ENCODE measurements around the gene ZNF2. TPM values are rescaled to one million over a fixed set of nuclear protein-coding genes. Genes with fewer than 3 reads are reported as not detected.

Gene ZNF2
- total RNA-seq, 1 donor from 2014 or later = 4.4 TPM

DNA sequence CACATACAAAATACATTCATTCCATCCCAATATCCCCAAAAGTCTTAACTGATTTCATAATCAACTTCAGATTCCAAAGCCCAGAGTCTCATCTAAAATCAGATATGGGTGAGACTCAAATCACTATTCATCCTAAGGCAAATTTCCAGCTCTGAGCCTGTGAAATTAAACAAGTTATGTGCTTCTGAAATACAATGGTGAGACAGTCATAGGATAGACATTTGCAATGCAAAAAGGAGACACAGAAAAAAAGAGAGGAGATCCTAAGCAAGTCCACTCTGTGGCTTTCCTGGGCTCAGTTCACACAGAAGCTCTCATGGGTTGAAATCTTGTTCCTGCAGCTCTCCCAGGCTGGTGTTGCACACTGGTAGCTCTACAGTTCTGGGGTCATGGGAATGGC is 60.0 kb downstream of the ZNF2 start:
- Mint-ChIP-seq H3K4me3 (no peak overlapping the region), H3K36me3 (ENCODE audit: low read depth) (peaks cover 6% of the 10 kb centered on the region), H3K9me3 (peaks cover 29% of the 10 kb centered on the region), H3K27me3 (no peaks in the 10 kb centered on the region), H3K4me1 (no peaks in the 10 kb centered on the region), H3K27ac (no peak overlapping the region)
- DNase-seq = no peak
- intact Hi-C loops (cut with micrococcal nuclease) = no loop called here

DNA sequence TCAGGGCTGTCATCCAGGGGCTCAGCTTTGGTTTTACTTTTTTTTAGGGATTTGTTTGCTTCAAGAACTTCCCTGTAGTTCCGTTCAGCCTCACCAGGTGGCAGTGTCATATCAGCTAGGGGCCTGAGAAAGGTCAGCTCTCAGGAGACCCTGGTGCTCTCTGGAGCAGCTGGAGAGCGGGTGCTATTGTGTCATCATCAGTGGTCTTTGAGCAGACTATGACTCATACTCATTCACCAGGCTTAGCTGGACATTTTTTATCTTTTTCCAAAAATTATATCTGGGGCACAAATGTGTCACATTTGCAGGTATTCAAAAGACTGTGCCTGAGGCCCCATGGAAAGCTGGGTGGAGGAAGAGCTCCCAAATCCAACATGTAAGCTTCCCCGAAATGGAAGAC is 66.1 kb downstream of the ZNF2 start:
- Mint-ChIP-seq H3K4me3 (no peak overlapping the region), H3K9me3 (peaks cover 18% of the 10 kb centered on the region), H3K27me3 (no peaks in the 10 kb centered on the region), H3K4me1 (no peaks in the 10 kb centered on the region), H3K27ac (no peak overlapping the region), H3K36me3 (ENCODE audit: low read depth) (no peaks in the 10 kb centered on the region)
- intact Hi-C loops (cut with micrococcal nuclease) = no loop called here
- DNase-seq = peak; percentile 69

DNA sequence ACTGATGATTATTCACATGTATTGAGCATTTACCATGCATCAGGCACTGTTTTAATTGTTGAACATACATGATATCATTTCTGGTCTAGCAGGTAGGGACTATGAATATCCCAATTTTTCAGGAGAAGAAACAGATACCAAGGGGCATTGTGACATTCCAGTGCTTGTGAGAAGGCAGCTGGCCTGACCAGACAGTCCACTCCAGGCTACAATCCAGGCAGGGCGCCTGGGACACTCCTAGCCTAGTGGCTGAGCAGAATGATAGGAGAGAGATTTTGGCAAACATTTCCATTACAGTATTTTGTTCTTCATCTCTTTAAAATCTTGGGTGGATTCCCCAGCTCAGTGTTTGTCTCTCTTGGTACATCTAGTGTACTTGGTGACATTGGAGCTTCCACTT is 66.6 kb downstream of the ZNF2 start:
- no peak overlapping the region for H3K27ac Mint-ChIP-seq
- no peaks in the 10 kb centered on the region for H3K4me1 Mint-ChIP-seq
- H3K36me3 Mint-ChIP-seq (ENCODE audit: low read depth) = no peaks in the 10 kb centered on the region
- intact Hi-C loops (cut with micrococcal nuclease) = no loop called here
- DNase-seq = no peak
- no peaks in the 10 kb centered on the region for H3K27me3 Mint-ChIP-seq
- H3K9me3 Mint-ChIP-seq = peaks cover 19% of the 10 kb centered on the region
- no peak overlapping the region for H3K4me3 Mint-ChIP-seq

Other genes with a start within 250 kb of the ZNF2 start
- gene MAL, start 140.1 kb upstream of the ZNF2 start, total RNA-seq = 166 and 167 TPM in 2 replicates
- 97.4 and 103 TPM in 2 replicates for gene MRPS5, start 44.0 kb upstream of the ZNF2 start, total RNA-seq
- 8.2 and 8.3 TPM in 2 replicates for gene ZNF514, start 6.0 kb upstream of the ZNF2 start, total RNA-seq
- gene ZNF892, start 41.7 kb downstream of the ZNF2 start, total RNA-seq = 4.7 and 5.5 TPM in 2 replicates
- 0.54 and 1.4 TPM in 2 replicates for gene PROM2, start 108.6 kb downstream of the ZNF2 start, total RNA-seq
- 0.28 TPM in 1 of 2 replicates, not detected in the other for gene KCNIP3, start 131.5 kb downstream of the ZNF2 start, total RNA-seq
- 35.8 and 36.0 TPM in 2 replicates for gene FAHD2A, start 236.9 kb downstream of the ZNF2 start, total RNA-seq